ENCODE measurements around the gene SLC2A11. TPM values are rescaled to one million over a fixed set of nuclear protein-coding genes. Genes with fewer than 3 reads are reported as not detected.

The SLC2A11 gene
- total and polyA plus RNA-seq, 9 of the 15 experiments (the other 6 are each of a cell fraction or from before 2014, with no cell fraction given) = 0.44 to 2.7 (median 2.1) TPM

DNA sequence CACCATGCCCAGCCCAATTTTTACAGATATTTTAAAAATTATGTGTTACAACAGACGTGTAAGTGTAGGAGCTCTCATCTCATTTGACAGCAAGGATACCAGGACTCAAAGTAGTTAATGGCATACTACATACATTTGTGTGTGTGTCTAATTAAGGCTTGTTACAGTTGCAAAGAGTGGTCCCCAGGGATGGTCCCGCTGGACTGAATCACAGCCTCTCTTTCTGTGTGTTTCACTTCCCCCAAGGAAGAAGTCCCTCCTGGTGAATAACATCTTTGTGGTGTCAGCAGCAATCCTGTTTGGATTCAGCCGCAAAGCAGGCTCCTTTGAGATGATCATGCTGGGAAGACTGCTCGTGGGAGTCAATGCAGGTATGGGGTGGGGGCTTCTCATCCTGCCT is 17.2 kb downstream of the SLC2A11 start (continued):
- TF ChIP-seq ZNF174 (CRISPR knock-in tag; IDR thresholded peaks at IDR 0.05) = no peak

DNA sequence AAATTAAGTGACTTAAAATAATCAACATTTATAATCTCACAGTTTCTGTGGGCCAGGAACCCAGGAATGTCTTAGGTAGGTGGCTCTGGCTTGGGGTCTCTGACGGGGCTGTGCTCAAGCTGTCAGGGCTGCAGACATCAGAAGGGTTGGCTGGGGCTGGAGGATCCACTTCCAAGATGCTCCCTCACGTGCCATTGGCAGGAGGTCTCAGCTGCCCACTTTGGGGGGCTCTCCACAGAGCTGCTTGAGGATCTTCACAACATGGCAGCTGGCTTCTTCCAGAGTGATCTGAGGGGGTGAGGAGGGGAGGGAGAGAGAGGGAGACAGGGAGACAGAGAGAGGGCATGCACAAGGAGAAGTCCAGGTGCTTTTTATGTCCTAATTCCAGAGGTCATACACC is 18.1 kb downstream of the SLC2A11 start:
- H3K79me2 ChIP-seq (ENCODE audit: control insufficient read depth, insufficient read depth, low read length) = no peaks in the 10 kb centered on the region
- no TSS peak for BruUV-seq (replicated peaks)
- H3K4me2 ChIP-seq (ENCODE audit: insufficient read depth, low read length) = no peak overlapping the region
- H3K9me1 ChIP-seq (ENCODE audit: control insufficient read depth, insufficient read depth, low read length) = no peaks in the 10 kb centered on the region
- TF ChIP-seq, protein P1, sequence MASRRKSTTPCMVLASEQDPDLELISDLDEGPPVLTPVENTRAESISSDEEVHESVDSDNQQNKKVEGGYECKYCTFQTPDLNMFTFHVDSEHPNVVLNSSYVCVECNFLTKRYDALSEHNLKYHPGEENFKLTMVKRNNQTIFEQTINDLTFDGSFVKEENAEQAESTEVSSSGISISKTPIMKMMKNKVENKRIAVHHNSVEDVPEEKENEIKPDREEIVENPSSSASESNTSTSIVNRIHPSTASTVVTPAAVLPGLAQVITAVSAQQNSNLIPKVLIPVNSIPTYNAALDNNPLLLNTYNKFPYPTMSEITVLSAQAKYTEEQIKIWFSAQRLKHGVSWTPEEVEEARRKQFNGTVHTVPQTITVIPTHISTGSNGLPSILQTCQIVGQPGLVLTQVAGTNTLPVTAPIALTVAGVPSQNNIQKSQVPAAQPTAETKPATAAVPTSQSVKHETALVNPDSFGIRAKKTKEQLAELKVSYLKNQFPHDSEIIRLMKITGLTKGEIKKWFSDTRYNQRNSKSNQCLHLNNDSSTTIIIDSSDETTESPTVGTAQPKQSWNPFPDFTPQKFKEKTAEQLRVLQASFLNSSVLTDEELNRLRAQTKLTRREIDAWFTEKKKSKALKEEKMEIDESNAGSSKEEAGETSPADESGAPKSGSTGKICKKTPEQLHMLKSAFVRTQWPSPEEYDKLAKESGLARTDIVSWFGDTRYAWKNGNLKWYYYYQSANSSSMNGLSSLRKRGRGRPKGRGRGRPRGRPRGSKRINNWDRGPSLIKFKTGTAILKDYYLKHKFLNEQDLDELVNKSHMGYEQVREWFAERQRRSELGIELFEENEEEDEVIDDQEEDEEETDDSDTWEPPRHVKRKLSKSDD (conservative IDR thresholded peaks at IDR 0.05; ENCODE audit: low read length) = no peak
- TF ChIP-seq, protein P2, sequence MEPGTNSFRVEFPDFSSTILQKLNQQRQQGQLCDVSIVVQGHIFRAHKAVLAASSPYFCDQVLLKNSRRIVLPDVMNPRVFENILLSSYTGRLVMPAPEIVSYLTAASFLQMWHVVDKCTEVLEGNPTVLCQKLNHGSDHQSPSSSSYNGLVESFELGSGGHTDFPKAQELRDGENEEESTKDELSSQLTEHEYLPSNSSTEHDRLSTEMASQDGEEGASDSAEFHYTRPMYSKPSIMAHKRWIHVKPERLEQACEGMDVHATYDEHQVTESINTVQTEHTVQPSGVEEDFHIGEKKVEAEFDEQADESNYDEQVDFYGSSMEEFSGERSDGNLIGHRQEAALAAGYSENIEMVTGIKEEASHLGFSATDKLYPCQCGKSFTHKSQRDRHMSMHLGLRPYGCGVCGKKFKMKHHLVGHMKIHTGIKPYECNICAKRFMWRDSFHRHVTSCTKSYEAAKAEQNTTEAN (CRISPR knock-in tag; IDR thresholded peaks at IDR 0.05) = no peak
- TF ChIP-seq ZNF224 (CRISPR knock-in tag; IDR thresholded peaks at IDR 0.05) (no peak), ZNF140 (CRISPR knock-in tag; IDR thresholded peaks at IDR 0.05) (no peak), DACH1 (IDR thresholded peaks at IDR 0.05; ENCODE audit: partially characterized antibody) (no peak), ZNF124 (CRISPR knock-in tag; IDR thresholded peaks at IDR 0.05) (no peak), SLC30A9 (CRISPR knock-in tag; IDR thresholded peaks at IDR 0.05) (no peak), FUS (optimal IDR thresholded peaks at IDR 0.05; ENCODE audit: low read depth, low read length) (no peak), HDAC2 (IDR thresholded peaks at IDR 0.05) (no peak), ELF4 (CRISPR knock-in tag; IDR thresholded peaks at IDR 0.05) (no peak), TARDBP (IDR thresholded peaks at IDR 0.05) (no peak), KLF13 (tag; IDR thresholded peaks at IDR 0.05; ENCODE audit: borderline replicate concordance, low read depth) (no peak), POLR2AphosphoS2 (IDR thresholded peaks at IDR 0.05; ENCODE audit: low read length) (no peak), TAF9B (IDR thresholded peaks at IDR 0.05; ENCODE audit: partially characterized antibody) (no peak), NCOA6 (IDR thresholded peaks at IDR 0.05) (no peak)
- no peaks in the 10 kb centered on the region for H3K9me3 ChIP-seq (replicated peaks; ENCODE audit: control insufficient read depth, insufficient read depth, low read depth, low read length)
- no peak overlapping the region for H2AFZ ChIP-seq (ENCODE audit: low read depth, low read length)
- WGBS (ENCODE audit: insufficient coverage, low coverage, missing lambda C conversion rate) = 8% methylated on average over 2 of the region's 2 CpGs
- ATAC-seq (no peak), DNase-seq (ENCODE audit: extremely low read depth in 1 of 4, low spot score in 3 of 4) (no peak), FAIRE-seq (no peak)
- in situ Hi-C loops (cut with MboI) = no loop called here
- H3K4me3 ChIP-seq = no peak overlapping the region
- no peaks in the 10 kb centered on the region for H3K36me3 ChIP-seq (ENCODE audit: control insufficient read depth, insufficient read depth, low read length)
- H3K4me1 ChIP-seq (replicated peaks in 1 of 2; ENCODE audit: control insufficient read depth in 2 of 2, insufficient read depth in 2 of 2, low read length in 2 of 2) = no peaks in the 10 kb centered on the region; a peak in 2 of 5 replicates
- no peak overlapping the region for H3K9ac ChIP-seq (ENCODE audit: insufficient read depth in 1 of 2, low read depth in 2 of 2, low read length in 2 of 2)
- H3K27me3 ChIP-seq (ENCODE audit: control insufficient read depth in 2 of 2, insufficient read depth in 2 of 2, low read length in 2 of 2) = no peaks in the 10 kb centered on the region
- ChIA-PET CTCF (ENCODE audit: low intra/inter-chr PET ratio) (no interaction called here), POLR2A (no interaction called here)
- intact Hi-C loops (cut with micrococcal nuclease) = no loop called here
- no peaks in the 10 kb centered on the region for H4K20me1 ChIP-seq (replicated peaks; ENCODE audit: control insufficient read depth, insufficient read depth, low read length)
- no peak overlapping the region for H3K27ac ChIP-seq (ENCODE audit: extremely low read depth, low read depth, low read length)
